Parathyroid adenoma (tissue), 2 donors: ENCODE results near the gene IMPG1.

ENCODE experiments used
- H2AFZ ChIP-seq: fragments of 300-600 bp; sonication (generic); one replicate; pipeline ENCODE4 v1.7.0; 2017; ENCODE audit warnings: antibody characterized with exemption, mild to moderate bottlenecking
- H3K27ac ChIP-seq: fragments of 300-600 bp; sonication (generic); one replicate; pipeline ENCODE4 v1.7.0; 2017
- H3K27me3 ChIP-seq: fragments of 300-600 bp; sonication (generic); one replicate; pipeline ENCODE4 v1.7.0; 2017; ENCODE audit warnings: low read length; ENCODE audit not compliant: control insufficient read depth, insufficient read depth
- H3K36me3 ChIP-seq: fragments of 300-600 bp; sonication (generic); one replicate; pipeline ENCODE4 v1.7.0; 2017; ENCODE audit warnings: low read length; ENCODE audit not compliant: control insufficient read depth, insufficient read depth
- H3K4me1 ChIP-seq: fragments of 300-600 bp; sonication (generic); one replicate; pipeline ENCODE4 v1.7.0; 2017; ENCODE audit warnings: control low read depth
- H3K4me2 ChIP-seq: fragments of 300-600 bp; sonication (generic); one replicate; pipeline ENCODE4 v1.7.0; 2017; ENCODE audit warnings: low read length
- H3K4me3 ChIP-seq: fragments of 300-600 bp; sonication (generic); one replicate; pipeline ENCODE4 v1.7.0; 2017; ENCODE audit warnings: low read depth, low read length
- H3K79me2 ChIP-seq: fragments of 300-600 bp; sonication (generic); one replicate; pipeline ENCODE4 v1.7.0; 2017; ENCODE audit warnings: control low read depth
- H3K9ac ChIP-seq: fragments of 300-600 bp; sonication (generic); one replicate; pipeline ENCODE4 v1.7.0; 2017; ENCODE audit warnings: mild to moderate bottlenecking
- H3K9me3 ChIP-seq: fragments of 300-600 bp; sonication (generic); one replicate; pipeline ENCODE4 v1.7.0; 2017; ENCODE audit warnings: low read length; ENCODE audit not compliant: control insufficient read depth
- TF ChIP-seq, protein P1 (sequence below): fragments of 300-600 bp; sonication (generic); IDR thresholded peaks from one replicate; pipeline ENCODE4 v1.7.0; 2017; ENCODE audit warnings: antibody characterized with exemption, mild to moderate bottlenecking
- donor health status: primary hyperparathyroidism.

The IMPG1 gene

DNA sequence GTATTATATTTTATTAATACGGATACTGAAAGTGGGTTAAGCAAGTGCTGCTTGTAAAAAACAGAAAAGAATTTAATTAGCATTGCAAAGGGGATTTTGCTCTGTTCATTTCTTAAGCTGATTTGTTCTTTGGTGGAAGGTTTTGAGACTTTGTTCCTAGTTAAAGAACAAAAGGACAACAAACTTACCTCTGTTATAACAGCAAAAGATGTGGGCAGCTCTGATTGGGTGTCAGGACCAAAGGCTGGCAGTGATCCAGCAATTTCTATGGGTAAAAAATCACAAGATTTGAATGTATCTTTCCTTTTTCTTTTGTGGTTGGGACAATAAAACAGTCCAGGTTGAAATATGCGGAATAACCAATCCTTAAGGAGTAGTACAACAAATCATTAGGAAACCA is 68.8 kb downstream of the IMPG1 start:
- no peaks in the 10 kb centered on the region for H3K27me3 ChIP-seq
- no peak overlapping the region for H2AFZ ChIP-seq
- H3K4me1 ChIP-seq, result no peaks in the 10 kb centered on the region
- TF ChIP-seq, protein P1, sequence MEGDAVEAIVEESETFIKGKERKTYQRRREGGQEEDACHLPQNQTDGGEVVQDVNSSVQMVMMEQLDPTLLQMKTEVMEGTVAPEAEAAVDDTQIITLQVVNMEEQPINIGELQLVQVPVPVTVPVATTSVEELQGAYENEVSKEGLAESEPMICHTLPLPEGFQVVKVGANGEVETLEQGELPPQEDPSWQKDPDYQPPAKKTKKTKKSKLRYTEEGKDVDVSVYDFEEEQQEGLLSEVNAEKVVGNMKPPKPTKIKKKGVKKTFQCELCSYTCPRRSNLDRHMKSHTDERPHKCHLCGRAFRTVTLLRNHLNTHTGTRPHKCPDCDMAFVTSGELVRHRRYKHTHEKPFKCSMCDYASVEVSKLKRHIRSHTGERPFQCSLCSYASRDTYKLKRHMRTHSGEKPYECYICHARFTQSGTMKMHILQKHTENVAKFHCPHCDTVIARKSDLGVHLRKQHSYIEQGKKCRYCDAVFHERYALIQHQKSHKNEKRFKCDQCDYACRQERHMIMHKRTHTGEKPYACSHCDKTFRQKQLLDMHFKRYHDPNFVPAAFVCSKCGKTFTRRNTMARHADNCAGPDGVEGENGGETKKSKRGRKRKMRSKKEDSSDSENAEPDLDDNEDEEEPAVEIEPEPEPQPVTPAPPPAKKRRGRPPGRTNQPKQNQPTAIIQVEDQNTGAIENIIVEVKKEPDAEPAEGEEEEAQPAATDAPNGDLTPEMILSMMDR, result no peak
- no peaks in the 10 kb centered on the region for H3K9me3 ChIP-seq
- no peak overlapping the region for H3K4me2 ChIP-seq
- H3K9ac ChIP-seq, result no peak overlapping the region
- H3K79me2 ChIP-seq, result no peaks in the 10 kb centered on the region
- no peak overlapping the region for H3K27ac ChIP-seq
- no peak overlapping the region for H3K4me3 ChIP-seq
- no peaks in the 10 kb centered on the region for H3K36me3 ChIP-seq

DNA sequence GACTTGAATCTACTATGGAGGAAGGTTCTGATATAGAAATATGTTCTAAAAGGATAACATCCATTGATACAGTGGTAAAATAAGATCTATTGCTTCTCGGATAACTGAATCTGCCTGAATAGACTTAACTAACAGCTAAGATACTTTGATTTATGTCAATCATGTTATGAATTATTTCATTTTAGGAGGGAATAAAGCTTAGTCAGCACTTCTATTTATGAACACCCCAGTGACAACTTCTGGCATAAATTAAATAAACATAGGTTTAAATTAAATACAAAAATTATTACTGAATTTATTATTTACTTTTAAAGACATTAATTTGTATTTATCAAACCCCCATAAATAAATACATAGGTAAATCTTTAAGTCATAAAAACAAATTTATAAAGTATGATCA is 69.3 kb downstream of the IMPG1 start:
- no peak overlapping the region for H3K9ac ChIP-seq
- H3K79me2 ChIP-seq, result no peaks in the 10 kb centered on the region
- no peak overlapping the region for H3K4me2 ChIP-seq
- no peaks in the 10 kb centered on the region for H3K4me1 ChIP-seq
- H3K36me3 ChIP-seq, result no peaks in the 10 kb centered on the region
- no peaks in the 10 kb centered on the region for H3K9me3 ChIP-seq
- TF ChIP-seq, protein P1, result no peak
- H3K27ac ChIP-seq, result no peak overlapping the region
- no peaks in the 10 kb centered on the region for H3K27me3 ChIP-seq
- no peak overlapping the region for H3K4me3 ChIP-seq
- no peak overlapping the region for H2AFZ ChIP-seq

DNA sequence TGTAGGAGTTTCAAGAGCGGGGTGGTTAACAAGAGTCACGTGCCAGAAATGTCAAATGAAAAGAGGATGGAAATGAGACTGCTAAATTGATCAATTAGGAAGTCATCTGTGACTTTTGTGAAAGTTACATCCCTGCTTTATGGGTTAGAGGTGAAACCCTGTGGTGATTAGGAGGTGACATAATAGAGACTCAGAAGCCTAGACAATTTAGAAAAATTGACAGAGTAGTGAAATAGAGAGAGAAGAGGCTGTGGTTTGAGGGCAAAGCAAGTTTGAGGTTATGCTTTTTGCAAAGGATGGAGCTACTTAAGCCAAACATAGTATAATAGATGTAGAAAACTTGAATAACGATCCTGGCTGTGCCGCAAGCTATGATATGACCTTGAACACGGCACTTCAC is 71.8 kb downstream of the IMPG1 start:
- Histone ChIP-seq H3K9ac (no peak overlapping the region), H3K27me3 (no peaks in the 10 kb centered on the region), H3K9me3 (no peaks in the 10 kb centered on the region), H3K4me1 (no peaks in the 10 kb centered on the region), H3K79me2 (no peaks in the 10 kb centered on the region), H3K36me3 (no peaks in the 10 kb centered on the region), H3K27ac (no peak overlapping the region), H3K4me2 (no peak overlapping the region), H2AFZ (no peak overlapping the region), H3K4me3 (no peak overlapping the region)
- TF ChIP-seq, protein P1, result no peak

DNA sequence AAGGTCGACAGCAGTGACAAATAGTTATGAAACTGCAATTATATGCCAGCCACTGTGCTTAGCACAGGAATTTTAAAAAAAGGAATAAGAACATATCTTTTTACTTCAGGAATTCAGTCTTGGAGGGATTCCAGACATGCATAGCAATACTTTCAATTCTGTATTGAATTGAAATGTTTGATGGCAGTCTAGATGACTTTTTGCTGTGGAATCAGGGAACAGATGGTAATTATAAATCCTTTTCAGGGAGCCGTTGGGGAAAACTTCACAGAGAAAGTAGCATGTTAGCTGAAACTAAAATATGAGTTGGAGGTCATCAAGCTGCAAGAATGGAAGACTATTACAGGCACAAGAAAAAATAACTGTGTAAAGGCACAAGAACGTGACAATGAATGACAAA is 74.8 kb downstream of the IMPG1 start:
- Histone ChIP-seq H3K9me3 (no peaks in the 10 kb centered on the region), H3K9ac (no peak overlapping the region), H3K36me3 (no peaks in the 10 kb centered on the region), H3K79me2 (no peaks in the 10 kb centered on the region), H3K4me3 (no peak overlapping the region), H3K27ac (no peak overlapping the region), H3K4me1 (no peaks in the 10 kb centered on the region), H3K4me2 (no peak overlapping the region), H2AFZ (no peak overlapping the region), H3K27me3 (no peaks in the 10 kb centered on the region)
- TF ChIP-seq, protein P1, result no peak

DNA sequence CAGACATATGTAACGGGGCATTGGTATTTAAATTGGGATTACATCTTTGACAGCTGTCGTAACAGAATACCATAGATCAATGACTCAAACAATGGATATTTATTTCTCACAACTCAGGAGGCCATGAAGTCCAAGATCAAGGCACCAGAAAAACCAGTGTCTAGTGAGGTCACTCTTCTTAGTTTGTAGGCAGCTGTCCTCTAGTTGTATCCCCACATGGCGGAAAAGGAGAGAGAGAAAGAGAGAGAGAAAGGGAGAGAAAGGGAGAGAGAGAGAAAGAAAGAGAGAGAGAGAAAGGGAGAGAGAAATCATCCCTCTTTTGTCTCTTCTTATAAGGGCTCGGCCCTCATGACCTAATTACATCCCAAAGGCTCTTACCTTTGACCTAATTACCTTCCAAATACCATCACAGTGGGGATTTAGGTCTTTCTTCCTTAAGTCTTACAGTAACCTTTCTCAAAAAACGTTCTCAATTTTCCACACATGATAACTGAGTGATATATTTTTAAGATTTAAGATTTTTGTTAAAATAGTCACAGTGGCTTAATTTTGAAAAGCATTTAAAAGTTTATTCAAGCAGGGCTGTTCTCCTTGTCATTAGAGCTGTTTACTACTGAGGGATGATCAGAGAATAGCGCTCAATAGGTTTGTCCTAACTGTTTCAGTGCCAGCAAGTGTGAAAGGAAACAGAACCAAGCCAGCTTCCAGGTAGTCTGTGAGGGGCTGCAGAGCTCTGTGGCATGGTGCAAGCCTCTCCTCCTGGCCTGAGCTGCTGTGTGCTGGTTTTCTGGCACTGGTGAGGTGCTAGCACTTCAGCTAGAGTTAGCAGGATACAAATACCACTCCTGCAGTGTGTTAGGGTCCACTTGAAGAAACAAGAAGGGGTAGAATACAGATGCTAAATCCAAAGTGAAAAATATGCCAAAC is 79.0 kb downstream of the IMPG1 start:
- no peak overlapping the region for H3K4me3 ChIP-seq
- no peaks in the 10 kb centered on the region for H3K27me3 ChIP-seq
- H2AFZ ChIP-seq, result no peak overlapping the region
- no peak overlapping the region for H3K9ac ChIP-seq
- H3K36me3 ChIP-seq, result no peaks in the 10 kb centered on the region
- H3K79me2 ChIP-seq, result no peaks in the 10 kb centered on the region
- TF ChIP-seq, protein P1, result no peak
- no peak overlapping the region for H3K27ac ChIP-seq
- H3K4me2 ChIP-seq, result no peak overlapping the region
- no peaks in the 10 kb centered on the region for H3K4me1 ChIP-seq
- no peaks in the 10 kb centered on the region for H3K9me3 ChIP-seq
